Stimulated activated CD8-positive, alpha-beta memory T cell treated with anti-CD3 and anti-CD28 coated beads, Interleukin-15, amount 100 ng/mL, for 48 hours (primary cell): Measurements from ENCODE around the gene PIGZ.

Source experiments
- DNase-seq, 2 donors: peaks; one replicate each; pipeline ENCODE4 v3.0.0-alpha.2; 2020; ENCODE audit warnings: low read depth in 2 of 2

Gene PIGZ

GRCh38 chr3:196915375-196915774, 53.3 kb downstream of the PIGZ start:
- no peak for DNase-seq

GRCh38 chr3:196914866-196915265, 53.8 kb downstream of the PIGZ start:
- DNase-seq = no peak

- no peak for DNase-seq
These were observed 64.9 kb downstream of the PIGZ start for GRCh38 chr3:196903740-196904139.

GRCh38 chr3:196902296-196902695, 66.3 kb downstream of the PIGZ start:
- no peak for DNase-seq

- no peak for DNase-seq
These were observed 66.9 kb downstream of the PIGZ start for GRCh38 chr3:196901768-196902167.
